GM06990 (cell line): ENCODE measurements around the gene PRKD1.
"Not testable (repeated sequence)": the region's sequence is repeated elsewhere in the genome, so short reads cannot be mapped to it uniquely, and the experiment has no call there.

Source experiments
- DNase-seq: peaks from one replicate; pipeline ENCODE4 v3.0.0-alpha.2; 2011; ENCODE audit not compliant: insufficient read length; ENCODE audit errors: extremely low read depth
- H3K27me3 ChIP-seq: replicated peaks from 2 replicates; pipeline ENCODE4 v1.6.0; 2011; ENCODE audit warnings: low read length; ENCODE audit not compliant: control insufficient read depth, insufficient read depth
- H3K36me3 ChIP-seq: 2 replicates; pipeline ENCODE4 v1.5.1; 2011; ENCODE audit warnings: low read length; ENCODE audit not compliant: control insufficient read depth, insufficient read depth
- H3K4me3 ChIP-seq: replicated peaks from 2 replicates; pipeline ENCODE4 v1.5.1; 2011; ENCODE audit warnings: low read depth, mild to moderate bottlenecking, control low read depth, low read length
- TF ChIP-seq, protein P1 (sequence below): IDR thresholded peaks from 2 replicates; pipeline ENCODE4 v1.5.1; 2011; ENCODE audit warnings: low read length, control low read depth, mild to moderate bottlenecking, inconsistent platforms; ENCODE audit not compliant: insufficient read depth, poor library complexity, severe bottlenecking

PRKD1 gene

DNA sequence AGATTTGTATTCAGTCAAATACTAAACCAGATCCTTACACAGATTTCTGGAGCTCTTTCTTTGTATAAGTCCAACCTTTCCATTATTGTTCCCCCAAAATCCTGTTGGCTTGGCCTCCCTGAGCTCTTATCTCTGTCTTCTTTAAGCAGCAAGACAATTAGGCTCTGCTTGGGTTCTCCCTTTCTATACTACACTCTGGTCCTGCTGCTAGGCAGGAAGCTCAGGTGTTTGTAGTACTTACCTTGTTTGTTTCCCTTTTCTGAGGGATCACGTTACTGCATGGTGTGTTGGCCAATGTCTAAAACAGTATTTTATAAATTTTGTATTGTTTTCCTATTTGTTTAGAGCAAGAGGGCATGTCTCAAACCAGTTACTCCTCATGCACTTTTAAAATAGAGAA lies 192.9 kb downstream of the PRKD1 start:
- no peaks in the 10 kb centered on the region for H3K27me3 ChIP-seq
- TF ChIP-seq, protein P1, sequence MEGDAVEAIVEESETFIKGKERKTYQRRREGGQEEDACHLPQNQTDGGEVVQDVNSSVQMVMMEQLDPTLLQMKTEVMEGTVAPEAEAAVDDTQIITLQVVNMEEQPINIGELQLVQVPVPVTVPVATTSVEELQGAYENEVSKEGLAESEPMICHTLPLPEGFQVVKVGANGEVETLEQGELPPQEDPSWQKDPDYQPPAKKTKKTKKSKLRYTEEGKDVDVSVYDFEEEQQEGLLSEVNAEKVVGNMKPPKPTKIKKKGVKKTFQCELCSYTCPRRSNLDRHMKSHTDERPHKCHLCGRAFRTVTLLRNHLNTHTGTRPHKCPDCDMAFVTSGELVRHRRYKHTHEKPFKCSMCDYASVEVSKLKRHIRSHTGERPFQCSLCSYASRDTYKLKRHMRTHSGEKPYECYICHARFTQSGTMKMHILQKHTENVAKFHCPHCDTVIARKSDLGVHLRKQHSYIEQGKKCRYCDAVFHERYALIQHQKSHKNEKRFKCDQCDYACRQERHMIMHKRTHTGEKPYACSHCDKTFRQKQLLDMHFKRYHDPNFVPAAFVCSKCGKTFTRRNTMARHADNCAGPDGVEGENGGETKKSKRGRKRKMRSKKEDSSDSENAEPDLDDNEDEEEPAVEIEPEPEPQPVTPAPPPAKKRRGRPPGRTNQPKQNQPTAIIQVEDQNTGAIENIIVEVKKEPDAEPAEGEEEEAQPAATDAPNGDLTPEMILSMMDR = no peak
- H3K4me3 ChIP-seq = no peak overlapping the region
- no peak for DNase-seq
- no peaks in the 10 kb centered on the region for H3K36me3 ChIP-seq

DNA sequence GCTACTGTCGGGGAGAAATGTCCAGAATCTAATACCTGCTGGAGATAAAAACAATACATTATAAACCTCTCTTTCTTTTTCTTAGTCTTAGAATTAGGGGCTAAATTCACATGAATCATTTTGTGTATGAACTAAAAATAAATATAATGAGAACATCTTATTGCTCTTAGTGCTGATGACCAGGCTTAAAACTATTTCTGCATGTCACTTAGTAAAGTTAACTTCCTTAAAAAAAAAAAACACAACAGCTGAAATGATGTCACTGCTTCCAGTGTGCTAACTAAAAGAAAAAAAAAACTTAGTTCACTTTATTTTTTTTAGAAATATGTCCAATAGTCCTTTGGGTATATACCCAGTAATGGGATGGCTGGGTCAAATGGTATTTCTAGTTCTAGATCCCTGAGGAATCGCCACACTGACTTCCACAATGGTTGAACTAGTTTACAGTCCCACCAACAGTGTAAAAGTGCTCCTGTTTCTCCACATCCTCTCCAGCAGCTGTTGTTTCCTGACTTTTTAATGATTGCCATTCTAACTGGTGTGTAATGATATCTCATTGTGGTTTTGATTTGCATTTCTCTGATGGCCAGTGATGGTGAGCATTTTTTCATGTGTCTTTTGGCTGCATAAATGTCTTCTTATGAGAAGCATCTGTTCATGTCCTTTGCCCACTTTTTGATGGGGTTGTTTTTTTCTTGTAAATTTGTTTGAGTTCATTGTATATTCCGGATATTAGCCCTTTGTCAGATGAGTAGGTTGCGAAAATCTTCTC lies 200.9 kb downstream of the PRKD1 start:
- not testable (repeated sequence) for H3K27me3 ChIP-seq, H3K4me3 ChIP-seq, H3K36me3 ChIP-seq, DNase-seq

DNA sequence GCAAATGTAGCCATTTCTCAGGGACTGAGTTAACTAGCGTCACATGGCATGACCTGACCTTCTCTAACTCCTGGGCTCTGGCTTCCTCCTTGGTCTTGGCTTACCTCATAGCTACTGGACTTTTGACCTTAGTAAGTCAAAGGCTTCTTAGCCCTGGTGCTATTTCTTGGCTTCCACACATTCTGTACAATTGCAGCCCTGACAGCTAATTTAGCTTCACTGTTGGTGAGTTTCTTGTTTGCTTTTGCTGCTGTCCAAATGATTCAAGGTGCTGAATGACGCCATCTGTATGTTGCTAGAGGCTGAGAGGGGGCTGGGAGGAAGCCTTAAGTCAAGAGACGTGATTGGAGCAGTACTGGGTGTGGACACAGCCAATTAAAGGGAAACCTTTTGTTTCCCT lies 202.7 kb downstream of the PRKD1 start:
- H3K27me3 ChIP-seq = no peaks in the 10 kb centered on the region
- TF ChIP-seq, protein P1 = no peak
- H3K4me3 ChIP-seq = no peak overlapping the region
- no peak for DNase-seq
- H3K36me3 ChIP-seq = no peaks in the 10 kb centered on the region

DNA sequence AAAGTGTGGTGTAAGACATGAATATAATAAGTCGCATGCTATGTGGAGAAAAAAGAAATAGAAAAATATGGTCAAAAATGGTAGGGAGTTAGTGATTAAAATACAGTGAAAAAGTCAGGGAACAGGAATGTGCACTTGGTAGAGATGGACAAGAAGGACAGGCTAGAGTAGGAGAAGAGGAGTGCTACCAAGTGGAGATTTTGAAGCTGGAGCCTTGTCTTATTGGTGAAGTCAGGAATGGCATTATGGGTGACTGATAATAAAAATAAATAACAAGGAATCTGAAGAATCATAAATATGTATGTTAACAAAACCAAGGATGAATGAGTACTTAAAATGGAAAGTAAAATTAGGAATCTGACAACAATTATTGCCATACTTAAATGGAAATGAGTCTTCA lies 204.8 kb downstream of the PRKD1 start:
- Histone ChIP-seq H3K27me3 (no peaks in the 10 kb centered on the region), H3K36me3 (no peaks in the 10 kb centered on the region), H3K4me3 (no peak overlapping the region)
- TF ChIP-seq, protein P1 = no peak
- DNase-seq = no peak

DNA sequence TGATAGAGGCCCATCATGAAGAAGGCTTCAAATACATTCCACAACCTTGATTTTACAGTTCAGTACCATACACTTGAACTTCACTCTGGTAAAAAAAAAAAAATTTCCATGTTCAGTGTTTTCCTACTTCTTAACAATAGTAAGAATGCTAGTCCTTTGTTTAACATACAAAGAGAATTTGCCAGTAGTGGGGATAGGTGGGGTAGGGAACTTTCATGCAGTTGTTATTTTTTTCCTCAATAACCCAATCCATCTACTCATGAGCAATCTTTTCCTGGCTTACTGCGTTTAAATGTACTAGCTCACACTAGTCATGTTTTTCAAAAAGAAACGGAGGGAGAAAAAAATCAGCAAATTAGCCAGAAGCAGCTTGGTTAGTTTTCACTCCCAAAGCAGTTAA lies 206.1 kb downstream of the PRKD1 start:
- Histone ChIP-seq H3K4me3 (no peak overlapping the region), H3K36me3 (no peaks in the 10 kb centered on the region), H3K27me3 (no peaks in the 10 kb centered on the region)
- no peak for DNase-seq
- TF ChIP-seq, protein P1 = no peak

DNA sequence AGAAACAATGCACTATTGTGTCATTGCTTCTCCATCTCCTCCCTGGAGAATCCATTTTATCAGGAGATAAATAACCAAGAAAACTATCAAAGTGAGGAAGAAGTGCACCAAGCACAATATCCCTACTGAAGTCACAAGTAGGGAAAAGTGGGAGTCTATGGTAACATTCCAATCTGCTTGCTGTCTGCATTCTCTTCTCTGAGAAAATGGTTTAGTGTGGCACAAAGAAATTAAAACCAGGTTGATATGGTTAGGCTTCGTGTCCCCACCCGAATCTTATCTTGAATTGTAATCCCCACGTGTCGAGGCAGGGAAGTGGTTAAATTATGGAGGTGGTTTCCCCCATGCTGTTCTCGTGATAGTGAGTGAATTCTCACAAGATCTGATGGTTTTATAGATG lies 209.7 kb downstream of the PRKD1 start:
- DNase-seq = no peak
- Histone ChIP-seq H3K27me3 (no peaks in the 10 kb centered on the region), H3K36me3 (no peaks in the 10 kb centered on the region), H3K4me3 (no peak overlapping the region)
- TF ChIP-seq, protein P1 = no peak
